ENCODE results near the gene INPP5F.
A peak's percentile ranks its signal among the peaks of the same experiment; 100 is the strongest.

Gene INPP5F

GRCh38 chr10:119872610-119872859 lies 146.7 kb downstream of the INPP5F start, which contains the start of gene MCMBP:
TSS of gene MCMBP (minus strand) at chr10:119872843. CDS start at chr10:119872584, 259 bp downstream.
- DNase-seq: no peak

- DNase-seq: peak; percentile 68 to 84 (median 76)
Measured at GRCh38 chr10:119872860-119873681, 147.2 kb downstream of the INPP5F start.

GRCh38 chr10:119878524-119878923 lies 152.7 kb downstream of the INPP5F start:
- no peak for DNase-seq

All from activated CD4-positive, CD25-positive, alpha-beta regulatory T cell (primary cell).